WERI-Rb-1 (cell line): Measurements from ENCODE around the gene ENO2.

Experiments used
- DNase-seq: peaks from one replicate; pipeline ENCODE4 v3.0.0-alpha.2; 2020
- H3K27ac ChIP-seq: fragments of 250-450 bp; sonication (Bioruptor Pico); 2 replicates; pipeline ENCODE4 v1.5.1; 2020; ENCODE audit warnings: mild to moderate bottlenecking, moderate library complexity
- H3K27me3 ChIP-seq: fragments of 250-450 bp; sonication (Bioruptor Pico); 2 replicates; pipeline ENCODE4 v1.5.1; 2021; ENCODE audit warnings: mild to moderate bottlenecking, low read depth, moderate library complexity; ENCODE audit not compliant: insufficient read depth, severe bottlenecking
- H3K36me3 ChIP-seq: fragments of 250-450 bp; sonication (Bioruptor Pico); 2 replicates; pipeline ENCODE4 v1.5.1; 2020; ENCODE audit warnings: mild to moderate bottlenecking, moderate library complexity
- H3K4me3 ChIP-seq: 2 replicates; pipeline ENCODE4 v1.5.1; 2011; ENCODE audit warnings: low read depth, mild to moderate bottlenecking, control low read depth, low read length
- H3K9me3 ChIP-seq: fragments of 250-450 bp; sonication (Bioruptor Pico); 2 replicates; pipeline ENCODE4 v1.5.1; 2021; ENCODE audit warnings: mild to moderate bottlenecking, moderate library complexity; ENCODE audit not compliant: severe bottlenecking
- TF ChIP-seq, protein P1 (sequence below): IDR thresholded peaks from 2 replicates; pipeline ENCODE4 v1.5.1; 2011; ENCODE audit warnings: low read depth, mild to moderate bottlenecking, control low read depth, inconsistent platforms, low read length

Gene ENO2

DNA sequence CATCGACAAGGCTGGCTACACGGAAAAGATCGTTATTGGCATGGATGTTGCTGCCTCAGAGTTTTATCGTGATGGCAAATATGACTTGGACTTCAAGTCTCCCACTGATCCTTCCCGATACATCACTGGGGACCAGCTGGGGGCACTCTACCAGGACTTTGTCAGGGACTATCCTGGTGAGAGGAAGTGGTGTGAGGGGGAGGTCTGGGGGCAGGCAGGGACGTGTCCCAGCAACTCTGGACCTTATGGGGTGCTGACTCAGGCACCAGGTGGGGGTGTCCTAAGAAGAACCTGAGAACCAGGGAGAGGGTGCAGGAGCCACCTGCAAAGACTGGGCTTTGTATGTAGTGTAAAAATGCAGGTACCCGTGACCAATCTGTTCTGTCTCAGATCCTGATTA is 5.2 kb downstream of the ENO2 start:
- no peaks in the 10 kb centered on the region for H3K9me3 ChIP-seq
- no peak for DNase-seq
- TF ChIP-seq, protein P1, sequence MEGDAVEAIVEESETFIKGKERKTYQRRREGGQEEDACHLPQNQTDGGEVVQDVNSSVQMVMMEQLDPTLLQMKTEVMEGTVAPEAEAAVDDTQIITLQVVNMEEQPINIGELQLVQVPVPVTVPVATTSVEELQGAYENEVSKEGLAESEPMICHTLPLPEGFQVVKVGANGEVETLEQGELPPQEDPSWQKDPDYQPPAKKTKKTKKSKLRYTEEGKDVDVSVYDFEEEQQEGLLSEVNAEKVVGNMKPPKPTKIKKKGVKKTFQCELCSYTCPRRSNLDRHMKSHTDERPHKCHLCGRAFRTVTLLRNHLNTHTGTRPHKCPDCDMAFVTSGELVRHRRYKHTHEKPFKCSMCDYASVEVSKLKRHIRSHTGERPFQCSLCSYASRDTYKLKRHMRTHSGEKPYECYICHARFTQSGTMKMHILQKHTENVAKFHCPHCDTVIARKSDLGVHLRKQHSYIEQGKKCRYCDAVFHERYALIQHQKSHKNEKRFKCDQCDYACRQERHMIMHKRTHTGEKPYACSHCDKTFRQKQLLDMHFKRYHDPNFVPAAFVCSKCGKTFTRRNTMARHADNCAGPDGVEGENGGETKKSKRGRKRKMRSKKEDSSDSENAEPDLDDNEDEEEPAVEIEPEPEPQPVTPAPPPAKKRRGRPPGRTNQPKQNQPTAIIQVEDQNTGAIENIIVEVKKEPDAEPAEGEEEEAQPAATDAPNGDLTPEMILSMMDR: peak; percentile 29; the same call in 1 of the 2 replicates
- no peak overlapping the region for H3K4me3 ChIP-seq
- H3K36me3 ChIP-seq: peaks cover 89% of the 10 kb centered on the region
- no peaks in the 10 kb centered on the region for H3K27me3 ChIP-seq
- H3K27ac ChIP-seq: peak overlapping the region; percentile 45

- Histone ChIP-seq H3K36me3 (peaks cover 73% of the 10 kb centered on the region), H3K27ac (no peak overlapping the region), H3K4me3 (no peak overlapping the region), H3K9me3 (no peaks in the 10 kb centered on the region), H3K27me3 (no peaks in the 10 kb centered on the region)
- no peak for DNase-seq
- TF ChIP-seq, protein P1: no peak
These were observed 7.2 kb downstream of the ENO2 start for GRCh38 chr12:6921539-6921938.

DNA sequence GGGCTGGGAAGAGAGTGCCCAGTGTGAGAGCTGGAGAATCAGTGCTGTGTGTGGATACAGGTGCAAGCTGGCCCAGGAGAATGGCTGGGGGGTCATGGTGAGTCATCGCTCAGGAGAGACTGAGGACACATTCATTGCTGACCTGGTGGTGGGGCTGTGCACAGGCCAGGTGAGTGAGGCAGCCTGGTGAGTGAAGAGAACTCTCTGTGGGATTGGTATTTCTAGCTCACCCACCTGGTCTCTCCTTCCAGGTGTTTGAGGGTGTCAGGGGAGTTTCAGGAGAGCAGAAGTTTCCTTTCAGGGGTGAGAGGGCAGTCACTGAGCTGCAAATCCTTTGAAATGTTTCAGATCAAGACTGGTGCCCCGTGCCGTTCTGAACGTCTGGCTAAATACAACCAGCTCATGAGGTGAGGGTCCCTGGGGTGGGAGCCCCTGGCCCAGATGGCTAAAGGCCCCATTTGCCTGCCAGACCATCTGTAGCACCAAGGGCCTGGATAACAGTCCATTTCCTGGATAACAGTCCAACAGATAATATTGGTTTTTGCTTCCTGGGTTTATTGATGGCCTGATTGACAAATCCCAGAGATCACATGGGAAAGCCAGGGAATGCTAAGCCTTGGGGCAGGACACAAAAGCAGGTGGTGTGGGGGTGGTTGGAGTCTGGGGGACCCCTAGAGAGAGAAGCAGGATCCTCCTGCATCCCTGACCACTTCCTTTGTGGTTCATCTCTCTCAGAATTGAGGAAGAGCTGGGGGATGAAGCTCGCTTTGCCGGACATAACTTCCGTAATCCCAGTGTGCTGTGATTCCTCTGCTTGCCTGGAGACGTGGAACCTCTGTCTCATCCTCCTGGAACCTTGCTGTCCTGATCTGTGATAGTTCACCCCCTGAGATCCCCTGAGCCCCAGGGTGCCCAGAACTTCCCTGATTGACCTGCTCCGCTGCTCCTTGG is 7.9 kb downstream of the ENO2 start:
- no peak overlapping the region for H3K4me3 ChIP-seq
- H3K36me3 ChIP-seq: peaks cover 66% of the 10 kb centered on the region
- TF ChIP-seq, protein P1: no peak
- no peak for DNase-seq
- H3K9me3 ChIP-seq: no peaks in the 10 kb centered on the region
- H3K27ac ChIP-seq: no peak overlapping the region
- no peaks in the 10 kb centered on the region for H3K27me3 ChIP-seq

- Histone ChIP-seq H3K9me3 (no peaks in the 10 kb centered on the region), H3K36me3 (peaks cover 57% of the 10 kb centered on the region), H3K4me3 (no peak overlapping the region), H3K27ac (no peak overlapping the region), H3K27me3 (no peaks in the 10 kb centered on the region)
- DNase-seq: no peak
- TF ChIP-seq, protein P1: no peak
These were observed 8.8 kb downstream of the ENO2 start for GRCh38 chr12:6923003-6923732.

DNA sequence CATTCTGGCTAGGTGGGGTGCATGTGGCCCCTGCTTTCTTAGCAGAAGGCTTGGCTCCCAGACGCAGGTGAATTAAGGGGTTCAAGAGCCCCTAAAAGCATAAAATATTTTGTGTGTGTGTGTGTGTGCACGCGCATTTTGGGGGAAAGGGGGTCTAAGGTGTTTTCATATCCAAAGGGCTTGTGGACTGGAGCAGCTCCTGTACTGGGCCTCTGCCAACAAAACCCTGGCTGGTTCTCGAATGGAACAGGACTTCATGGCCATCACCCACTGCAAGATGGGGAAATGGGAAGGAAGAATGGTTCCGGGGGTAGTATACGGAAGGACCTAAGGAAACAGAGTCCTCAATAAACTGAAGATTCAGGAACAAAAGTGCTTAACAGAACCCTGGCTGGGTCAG is 9.5 kb downstream of the ENO2 start:
- Histone ChIP-seq H3K27ac (peak overlapping the region; percentile 68), H3K9me3 (no peaks in the 10 kb centered on the region), H3K4me3 (no peak overlapping the region), H3K36me3 (peaks cover 51% of the 10 kb centered on the region), H3K27me3 (no peaks in the 10 kb centered on the region)
- TF ChIP-seq, protein P1: no peak
- DNase-seq: no peak
